ENCODE data around the gene KATNAL1. TPM values are rescaled to one million over a fixed set of nuclear protein-coding genes. Genes with fewer than 3 reads are reported as not detected.
A peak's percentile ranks its signal among the peaks of the same experiment; 100 is the strongest.

KATNAL1 gene
- total and polyA plus RNA-seq, 5 donors from 2014 or later, result 5.1 to 29.2 (median 6.3) TPM

GRCh38 chr13:30234619-30235162 lies 72.7 kb downstream of the KATNAL1 start:
- DNase-seq (no peak), ATAC-seq (ENCODE audit: low read depth in 2 of 2) (no peak)
- H3K36me3 ChIP-seq (ENCODE audit: control insufficient read depth, insufficient read depth, low read length), result peaks cover 8% of the 10 kb centered on the region
- no peaks in the 10 kb centered on the region for H3K4me1 ChIP-seq (ENCODE audit: control insufficient read depth, insufficient read depth, low read length, poor library complexity, severe bottlenecking)
- no peak overlapping the region for H3K4me3 Mint-ChIP-seq
- H3K27ac Mint-ChIP-seq, result no peak overlapping the region
- H3K9me3 Mint-ChIP-seq, result no peaks in the 10 kb centered on the region
- H3K27me3 Mint-ChIP-seq, result no peaks in the 10 kb centered on the region
- no peaks in the 10 kb centered on the region for H3K9me3 ChIP-seq (ENCODE audit: control insufficient read depth in 2 of 2, low read length in 2 of 2)
- H3K27ac ChIP-seq (ENCODE audit: insufficient read depth, low read length, poor library complexity, severe bottlenecking), result no peak overlapping the region
- no peaks in the 10 kb centered on the region for H3K27me3 ChIP-seq (ENCODE audit: control insufficient read depth, insufficient read depth, low read length)
- no peak overlapping the region for H3K4me3 ChIP-seq (ENCODE audit: low read depth, low read length)
- H3K4me1 Mint-ChIP-seq, result no peaks in the 10 kb centered on the region
- H3K36me3 Mint-ChIP-seq, result peaks cover 10% of the 10 kb centered on the region

DNA sequence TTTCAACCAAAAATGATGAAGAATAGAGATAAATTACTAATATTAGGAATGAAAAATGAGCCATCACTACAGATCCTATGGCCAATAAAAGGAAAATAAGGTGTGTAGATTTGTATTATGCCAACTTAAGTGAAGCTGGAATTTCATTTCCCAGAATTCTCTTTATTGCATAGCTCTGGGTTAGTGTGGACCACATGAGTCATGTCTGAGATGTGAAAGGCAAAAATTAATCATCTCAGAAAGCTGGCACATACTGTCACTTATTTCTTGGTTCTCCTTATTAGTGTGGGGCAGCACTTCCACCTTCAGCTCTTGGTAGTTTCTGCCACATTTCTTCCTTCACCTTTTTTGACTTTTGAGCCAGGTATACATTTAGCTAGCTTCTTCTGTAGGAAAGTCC lies 82.6 kb downstream of the KATNAL1 start:
- H3K36me3 ChIP-seq (ENCODE audit: control insufficient read depth, insufficient read depth, low read length), result peaks cover 41% of the 10 kb centered on the region
- no peak overlapping the region for H3K4me3 ChIP-seq (ENCODE audit: low read depth, low read length)
- DNase-seq, result peak in 1 of 3 donors; percentile 6
- H3K4me1 ChIP-seq (ENCODE audit: control insufficient read depth, insufficient read depth, low read length, poor library complexity, severe bottlenecking), result no peaks in the 10 kb centered on the region
- H3K27ac Mint-ChIP-seq, result no peak overlapping the region
- no peak overlapping the region for H3K4me3 Mint-ChIP-seq
- no peak for ATAC-seq (ENCODE audit: low read depth in 2 of 2)
- no peaks in the 10 kb centered on the region for H3K27me3 ChIP-seq (ENCODE audit: control insufficient read depth, insufficient read depth, low read length)
- H3K9me3 ChIP-seq (ENCODE audit: control insufficient read depth in 2 of 2, low read length in 2 of 2), result peaks cover 16 to 18% of the 10 kb centered on the region in 2 experiments
- H3K36me3 Mint-ChIP-seq, result peaks cover 47% of the 10 kb centered on the region
- peaks cover 0 to 13% (median 3%) of the 10 kb centered on the region in 4 donors for H3K4me1 Mint-ChIP-seq
- H3K27ac ChIP-seq (ENCODE audit: insufficient read depth, low read length, poor library complexity, severe bottlenecking), result no peak overlapping the region
- no peaks in the 10 kb centered on the region for H3K27me3 Mint-ChIP-seq
- peaks cover 1 to 21% (median 6%) of the 10 kb centered on the region in 7 donors for H3K9me3 Mint-ChIP-seq

- Mint-ChIP-seq H3K36me3 (peaks cover 40% of the 10 kb centered on the region), H3K4me3 (no peak overlapping the region), H3K27me3 (no peaks in the 10 kb centered on the region), H3K27ac (no peak overlapping the region), H3K4me1 (peaks cover 0 to 10% (median 2%) of the 10 kb centered on the region in 4 donors), H3K9me3 (peaks cover 1 to 21% (median 6%) of the 10 kb centered on the region in 7 donors)
- DNase-seq, result peak in 1 of 3 donors; percentile 5
- peaks cover 16 to 18% of the 10 kb centered on the region in 2 experiments for H3K9me3 ChIP-seq (ENCODE audit: control insufficient read depth in 2 of 2, low read length in 2 of 2)
- peaks cover 41% of the 10 kb centered on the region for H3K36me3 ChIP-seq (ENCODE audit: control insufficient read depth, insufficient read depth, low read length)
- no peaks in the 10 kb centered on the region for H3K4me1 ChIP-seq (ENCODE audit: control insufficient read depth, insufficient read depth, low read length, poor library complexity, severe bottlenecking)
- no peaks in the 10 kb centered on the region for H3K27me3 ChIP-seq (ENCODE audit: control insufficient read depth, insufficient read depth, low read length)
- no peak overlapping the region for H3K27ac ChIP-seq (ENCODE audit: insufficient read depth, low read length, poor library complexity, severe bottlenecking)
- ATAC-seq (ENCODE audit: low read depth in 2 of 2), result no peak
- H3K4me3 ChIP-seq (ENCODE audit: low read depth, low read length), result no peak overlapping the region
Observed at GRCh38 chr13:30222254-30222653, 85.1 kb downstream of the KATNAL1 start.

- H3K27me3 ChIP-seq (ENCODE audit: control insufficient read depth, insufficient read depth, low read length), result no peaks in the 10 kb centered on the region
- H3K27ac Mint-ChIP-seq, result no peak overlapping the region
- H3K4me1 ChIP-seq (ENCODE audit: control insufficient read depth, insufficient read depth, low read length, poor library complexity, severe bottlenecking), result no peaks in the 10 kb centered on the region
- peaks cover 7% of the 10 kb centered on the region for H3K36me3 Mint-ChIP-seq
- H3K9me3 Mint-ChIP-seq, result peaks cover 0 to 1% (median 0%) of the 10 kb centered on the region in 7 donors
- peaks cover 7% of the 10 kb centered on the region for H3K36me3 ChIP-seq (ENCODE audit: control insufficient read depth, insufficient read depth, low read length)
- H3K9me3 ChIP-seq (ENCODE audit: control insufficient read depth in 2 of 2, low read length in 2 of 2), result no peaks in the 10 kb centered on the region
- H3K4me3 Mint-ChIP-seq, result no peak overlapping the region
- no peak overlapping the region for H3K27ac ChIP-seq (ENCODE audit: insufficient read depth, low read length, poor library complexity, severe bottlenecking)
- ATAC-seq (ENCODE audit: low read depth in 2 of 2) (no peak), DNase-seq (no peak)
- no peak overlapping the region for H3K4me3 ChIP-seq (ENCODE audit: low read depth, low read length)
- no peaks in the 10 kb centered on the region for H3K27me3 Mint-ChIP-seq
- H3K4me1 Mint-ChIP-seq, result peaks cover 0 to 4% (median 0%) of the 10 kb centered on the region in 4 donors
Observed at GRCh38 chr13:30216111-30216510, 91.2 kb downstream of the KATNAL1 start.

DNA sequence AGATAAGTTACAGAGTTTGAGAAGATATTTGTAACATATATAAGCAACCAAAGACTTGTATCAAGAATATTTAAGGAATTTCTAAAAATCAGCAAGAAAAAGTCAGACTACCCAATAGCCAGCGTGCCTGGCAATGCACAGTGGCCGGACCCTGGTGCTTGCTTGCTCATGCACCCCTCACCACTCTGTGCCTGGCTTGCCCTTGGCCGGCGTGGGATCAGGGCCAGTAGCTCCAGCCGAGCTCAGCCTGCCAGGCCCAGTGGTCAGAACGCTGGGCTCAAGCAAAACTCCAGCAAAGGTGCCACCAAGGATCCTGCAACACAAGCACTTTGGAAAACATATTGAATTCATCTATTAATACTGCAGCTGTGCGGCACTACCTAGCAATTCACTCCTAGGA lies 95.1 kb downstream of the KATNAL1 start:
- peaks cover 8% of the 10 kb centered on the region for H3K36me3 ChIP-seq (ENCODE audit: control insufficient read depth, insufficient read depth, low read length)
- peaks cover 0 to 14% (median 10%) of the 10 kb centered on the region in 4 donors for H3K4me1 Mint-ChIP-seq
- peaks cover 0 to 1% (median 0%) of the 10 kb centered on the region in 7 donors for H3K9me3 Mint-ChIP-seq
- H3K4me3 Mint-ChIP-seq, result no peak overlapping the region
- H3K27ac ChIP-seq (ENCODE audit: insufficient read depth, low read length, poor library complexity, severe bottlenecking), result no peak overlapping the region
- no peaks in the 10 kb centered on the region for H3K27me3 Mint-ChIP-seq
- peaks cover 19% of the 10 kb centered on the region for H3K36me3 Mint-ChIP-seq
- H3K27me3 ChIP-seq (ENCODE audit: control insufficient read depth, insufficient read depth, low read length), result no peaks in the 10 kb centered on the region
- DNase-seq (no peak), ATAC-seq (ENCODE audit: low read depth in 2 of 2) (no peak)
- no peak overlapping the region for H3K27ac Mint-ChIP-seq
- no peaks in the 10 kb centered on the region for H3K4me1 ChIP-seq (ENCODE audit: control insufficient read depth, insufficient read depth, low read length, poor library complexity, severe bottlenecking)
- H3K9me3 ChIP-seq (ENCODE audit: control insufficient read depth in 2 of 2, low read length in 2 of 2), result no peaks in the 10 kb centered on the region
- H3K4me3 ChIP-seq (ENCODE audit: low read depth, low read length), result no peak overlapping the region

DNA sequence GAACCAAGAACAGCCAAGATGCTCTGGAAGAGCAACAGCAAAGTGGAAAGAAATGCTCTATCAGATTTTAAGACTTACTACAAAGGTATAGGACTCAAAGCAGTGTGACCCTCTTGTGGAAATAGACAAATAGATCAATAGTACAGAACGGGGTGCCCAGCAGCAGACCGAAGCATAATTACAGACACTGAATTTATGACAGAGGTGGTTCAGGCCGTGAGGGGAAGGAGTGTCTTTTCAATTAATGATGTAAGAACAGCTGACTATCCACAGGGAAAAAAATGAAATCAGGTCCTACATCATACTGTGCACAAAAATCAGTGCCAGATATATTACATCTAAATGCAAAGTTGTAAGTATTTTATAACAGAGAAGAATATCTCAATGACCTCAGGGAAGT lies 95.6 kb downstream of the KATNAL1 start:
- no peak for DNase-seq
- Mint-ChIP-seq H3K4me3 (no peak overlapping the region), H3K9me3 (peaks cover 0 to 1% (median 0%) of the 10 kb centered on the region in 7 donors), H3K4me1 (peaks cover 0 to 14% (median 11%) of the 10 kb centered on the region in 4 donors), H3K27ac (no peak overlapping the region), H3K27me3 (no peaks in the 10 kb centered on the region), H3K36me3 (peaks cover 19% of the 10 kb centered on the region)
- Histone ChIP-seq H3K4me1 (ENCODE audit: control insufficient read depth, insufficient read depth, low read length, poor library complexity, severe bottlenecking) (no peaks in the 10 kb centered on the region), H3K9me3 (ENCODE audit: control insufficient read depth in 2 of 2, low read length in 2 of 2) (no peaks in the 10 kb centered on the region), H3K36me3 (ENCODE audit: control insufficient read depth, insufficient read depth, low read length) (peaks cover 7% of the 10 kb centered on the region), H3K27me3 (ENCODE audit: control insufficient read depth, insufficient read depth, low read length) (no peaks in the 10 kb centered on the region), H3K4me3 (ENCODE audit: low read depth, low read length) (no peak overlapping the region), H3K27ac (ENCODE audit: insufficient read depth, low read length, poor library complexity, severe bottlenecking) (no peak overlapping the region)
- no peak for ATAC-seq (ENCODE audit: low read depth in 2 of 2)

- ATAC-seq (ENCODE audit: low read depth in 2 of 2), result no peak
- Histone ChIP-seq H3K9me3 (ENCODE audit: control insufficient read depth in 2 of 2, low read length in 2 of 2) (no peaks in the 10 kb centered on the region), H3K27me3 (ENCODE audit: control insufficient read depth, insufficient read depth, low read length) (no peaks in the 10 kb centered on the region), H3K27ac (ENCODE audit: insufficient read depth, low read length, poor library complexity, severe bottlenecking) (no peak overlapping the region), H3K36me3 (ENCODE audit: control insufficient read depth, insufficient read depth, low read length) (peaks cover 3% of the 10 kb centered on the region), H3K4me1 (ENCODE audit: control insufficient read depth, insufficient read depth, low read length, poor library complexity, severe bottlenecking) (no peaks in the 10 kb centered on the region), H3K4me3 (ENCODE audit: low read depth, low read length) (no peak overlapping the region)
- no peaks in the 10 kb centered on the region for H3K9me3 Mint-ChIP-seq
- H3K4me3 Mint-ChIP-seq, result no peak overlapping the region
- H3K36me3 Mint-ChIP-seq, result peaks cover 9% of the 10 kb centered on the region
- H3K27ac Mint-ChIP-seq, result no peak overlapping the region
- no peaks in the 10 kb centered on the region for H3K27me3 Mint-ChIP-seq
- H3K4me1 Mint-ChIP-seq, result peaks cover 0 to 13% (median 7%) of the 10 kb centered on the region in 4 donors
- no peak for DNase-seq
Observed at GRCh38 chr13:30204564-30204963, 102.8 kb downstream of the KATNAL1 start.

DNA sequence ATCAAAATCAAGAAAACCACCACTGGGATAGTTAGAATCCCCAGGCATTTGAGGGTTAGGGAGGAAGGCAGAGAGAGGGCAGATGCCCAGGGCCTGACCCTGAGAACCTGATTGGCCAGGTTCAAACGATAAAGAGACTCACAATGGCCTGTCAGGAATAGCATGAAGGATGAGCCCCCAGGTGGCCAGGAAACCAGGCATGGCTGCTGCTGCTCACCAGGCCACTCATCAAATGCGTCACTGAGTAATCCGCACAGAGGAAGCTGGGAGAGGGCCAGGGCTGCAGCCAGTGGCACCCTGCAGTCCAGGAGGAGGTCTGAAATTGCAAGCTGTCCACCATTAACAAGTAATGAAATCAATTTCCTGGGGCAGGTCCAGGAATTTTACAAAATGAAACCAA lies 111.3 kb downstream of the KATNAL1 start:
- H3K27me3 ChIP-seq (ENCODE audit: control insufficient read depth, insufficient read depth, low read length), result no peaks in the 10 kb centered on the region
- H3K36me3 Mint-ChIP-seq, result no peaks in the 10 kb centered on the region
- ATAC-seq (ENCODE audit: low read depth in 2 of 2) (no peak), DNase-seq (no peak)
- H3K27me3 Mint-ChIP-seq, result no peaks in the 10 kb centered on the region
- no peak overlapping the region for H3K4me3 ChIP-seq (ENCODE audit: low read depth, low read length)
- no peak overlapping the region for H3K4me3 Mint-ChIP-seq
- H3K27ac Mint-ChIP-seq, result peak overlapping the region in 2 of 3 donors; percentile 2 to 7
- H3K4me1 Mint-ChIP-seq, result peaks cover 0 to 3% (median 0%) of the 10 kb centered on the region in 4 donors
- no peaks in the 10 kb centered on the region for H3K36me3 ChIP-seq (ENCODE audit: control insufficient read depth, insufficient read depth, low read length)
- no peaks in the 10 kb centered on the region for H3K4me1 ChIP-seq (ENCODE audit: control insufficient read depth, insufficient read depth, low read length, poor library complexity, severe bottlenecking)
- no peak overlapping the region for H3K27ac ChIP-seq (ENCODE audit: insufficient read depth, low read length, poor library complexity, severe bottlenecking)
- H3K9me3 Mint-ChIP-seq, result no peaks in the 10 kb centered on the region
- no peaks in the 10 kb centered on the region for H3K9me3 ChIP-seq (ENCODE audit: control insufficient read depth in 2 of 2, low read length in 2 of 2)
